Islet of Langerhans (tissue), 1 donor: ENCODE data around the gene ARID3B.
"Not testable (repeated sequence)": the region's sequence is repeated elsewhere in the genome, so short reads cannot be mapped to it uniquely, and the experiment has no call there.

Source experiments
- FAIRE-seq: peaks from one replicate; lab custom pipeline; 2011; peaks lifted over from hg19 to GRCh38; lab: Jason Lieb, UNC

ARID3B gene

GRCh38 chr15:74537736-74538135, 3.3 kb upstream of the ARID3B start:
- no peak for FAIRE-seq

DNA sequence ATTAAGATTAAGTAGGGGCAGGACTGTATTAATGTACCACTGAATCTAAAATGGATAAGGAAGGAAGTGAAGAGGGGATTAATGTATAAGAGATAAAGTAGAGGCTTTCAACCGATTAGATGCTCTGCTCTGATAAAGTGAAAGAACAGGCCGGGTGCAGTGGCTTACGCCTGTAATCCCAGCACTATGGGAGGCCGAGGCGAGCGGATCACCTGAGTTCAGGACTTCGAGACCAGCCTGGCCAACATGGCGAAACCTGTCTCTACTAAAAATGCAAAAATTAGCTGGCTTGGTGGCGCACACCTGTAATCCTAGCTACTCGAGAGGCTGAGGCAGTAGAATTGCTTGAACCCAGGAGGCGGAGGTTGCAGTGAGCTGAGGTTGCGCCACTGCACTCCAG, 1.5 kb upstream of the ARID3B start:
- FAIRE-seq, result not testable (repeated sequence)

DNA sequence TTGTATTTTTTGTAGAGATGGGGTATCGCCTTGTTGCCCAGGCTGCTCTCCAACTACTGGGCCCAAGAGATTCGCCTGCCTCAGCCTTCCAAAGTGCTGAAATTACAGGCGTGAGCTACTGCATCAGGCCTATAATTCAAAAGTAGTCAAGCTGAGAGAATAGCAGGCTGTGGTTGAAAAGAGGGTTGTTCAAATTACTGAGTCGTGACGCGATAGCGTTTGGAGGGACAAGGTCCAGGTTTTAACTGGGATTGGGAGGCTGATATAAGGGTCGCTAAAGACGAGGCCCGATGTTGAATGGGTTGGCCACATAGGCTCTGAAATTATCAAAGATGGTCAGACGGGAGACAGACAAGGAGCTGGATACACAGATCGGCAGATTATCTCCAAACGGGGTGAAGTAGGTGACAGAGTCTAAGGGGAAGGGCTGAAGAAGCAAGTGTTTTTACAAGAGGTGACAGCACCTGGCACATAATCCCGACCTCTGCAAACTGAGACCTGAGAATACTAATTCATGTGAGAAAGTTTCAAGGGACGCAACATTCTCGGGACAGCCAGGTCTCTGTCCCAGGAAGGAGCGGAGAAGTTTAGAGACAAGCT, 759 bp upstream of the ARID3B start:
- no peak for FAIRE-seq

DNA sequence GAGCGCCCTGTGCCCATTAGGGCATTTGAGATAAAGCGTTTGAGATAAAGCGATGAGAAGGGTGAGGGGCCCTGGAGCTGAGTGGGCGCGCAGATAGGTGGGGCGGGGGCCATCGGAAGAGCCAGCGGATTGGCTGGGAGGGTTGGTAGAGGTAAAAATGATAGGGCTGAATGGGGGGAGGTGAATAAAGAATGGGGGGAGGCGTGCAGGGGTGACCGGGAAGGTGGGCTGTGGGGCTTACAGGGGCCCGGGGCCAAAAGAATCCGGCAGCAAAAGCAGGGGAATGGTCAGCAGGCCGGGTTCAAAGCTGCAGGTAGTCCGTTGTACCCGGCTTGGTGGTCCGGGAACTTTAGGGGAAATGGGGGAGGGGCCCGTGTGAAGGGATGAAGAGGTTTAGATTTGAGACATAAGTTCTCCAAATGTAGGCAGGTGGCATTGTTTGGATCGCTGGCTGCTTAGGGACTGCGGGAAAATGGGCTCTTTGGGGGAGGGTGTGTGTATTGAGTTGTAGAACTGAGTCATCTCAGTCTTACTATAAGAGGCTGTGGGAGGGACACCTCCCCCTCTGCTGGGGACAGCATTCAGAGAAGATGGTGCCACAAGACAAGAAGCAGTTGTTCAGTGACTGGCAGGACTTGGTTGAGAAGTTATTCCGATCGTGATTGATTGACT, 610 bp downstream of the ARID3B start:
- no peak for FAIRE-seq

- no peak for FAIRE-seq
Observed at GRCh38 chr15:74542166-74543042, 1.4 kb downstream of the ARID3B start.

DNA sequence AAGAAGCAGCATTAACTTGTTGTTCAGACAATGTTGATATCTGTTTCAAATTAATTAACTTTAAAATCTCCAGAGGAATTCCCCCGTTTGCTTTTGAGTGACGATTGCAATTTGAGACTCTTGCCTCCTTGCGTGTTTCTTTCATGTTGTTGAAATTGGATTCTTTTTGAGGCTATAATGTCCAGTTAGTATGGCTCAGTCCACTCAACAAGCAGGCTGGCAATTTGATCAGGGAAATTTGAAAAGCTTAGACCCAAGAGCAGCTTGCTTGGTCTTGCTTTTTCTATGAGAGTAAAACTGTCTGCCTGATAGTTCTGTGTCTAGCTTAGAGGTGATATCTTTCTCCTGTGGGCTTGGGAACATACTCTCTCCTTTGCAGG, 2.0 kb downstream of the ARID3B start:
- FAIRE-seq, result no peak

DNA sequence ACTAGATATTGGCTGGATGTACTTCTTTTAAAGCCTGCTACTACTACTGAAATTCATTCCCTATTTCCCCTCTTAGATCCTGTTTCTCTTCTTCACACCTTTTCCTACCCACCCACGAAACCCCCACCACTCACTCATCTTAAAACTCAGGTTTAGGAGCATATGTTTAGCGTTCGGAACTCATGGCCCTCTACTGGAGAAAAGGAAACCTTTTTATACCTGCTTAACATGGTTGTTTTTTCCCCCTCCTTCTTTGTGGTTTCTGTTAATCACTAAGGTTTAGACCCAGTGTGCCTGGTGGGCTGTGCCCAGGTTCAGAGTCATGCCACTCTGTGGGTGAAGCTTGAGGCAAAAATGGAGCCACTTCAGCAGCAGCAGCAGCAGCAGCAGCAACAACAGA, 2.6 kb downstream of the ARID3B start:
- no peak for FAIRE-seq

DNA sequence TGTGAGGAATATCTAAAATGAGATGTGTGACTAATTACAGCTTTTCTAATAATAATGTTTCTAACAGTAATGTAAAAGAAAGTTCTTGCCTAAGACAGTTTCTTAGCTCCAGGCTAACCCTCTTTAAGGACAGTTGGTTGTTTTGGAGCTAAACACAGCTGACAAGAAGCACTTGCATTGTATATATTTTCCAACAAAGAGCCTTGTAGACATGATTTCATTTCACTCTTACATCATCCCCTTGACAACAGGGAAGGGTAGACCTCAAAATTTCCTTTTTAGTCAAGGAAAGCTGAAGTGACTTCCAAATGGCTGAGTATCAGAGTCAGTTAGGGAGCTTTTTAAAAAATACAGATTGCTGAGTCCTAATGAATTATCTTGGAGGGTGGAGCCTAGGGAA, 4.1 kb downstream of the ARID3B start:
- no peak for FAIRE-seq

- peak; percentile 68 for FAIRE-seq
Observed at GRCh38 chr15:74545776-74546656, 5.0 kb downstream of the ARID3B start.

DNA sequence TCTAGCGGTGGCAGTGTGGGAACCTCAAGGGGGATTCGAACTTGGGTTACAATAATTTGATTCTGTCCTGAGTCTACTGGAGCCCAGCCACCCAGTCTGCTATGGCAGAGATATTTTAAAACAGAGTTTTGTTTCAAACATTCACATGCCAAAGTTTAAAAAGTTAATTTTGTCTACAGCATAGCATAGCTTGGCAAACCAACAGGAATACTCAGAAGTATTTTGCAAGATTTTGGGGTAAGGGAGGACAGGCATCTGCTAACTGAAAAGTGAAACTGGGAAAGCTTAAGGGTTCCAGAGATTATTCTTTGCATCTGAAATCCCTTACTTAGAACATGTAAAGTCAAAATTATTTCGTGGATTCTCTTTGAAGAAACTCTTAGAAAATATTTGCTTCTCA, 6.6 kb downstream of the ARID3B start:
- no peak for FAIRE-seq

- FAIRE-seq, result no peak
Observed at GRCh38 chr15:74548241-74548640, 7.2 kb downstream of the ARID3B start.

GRCh38 chr15:74549816-74550215, 8.8 kb downstream of the ARID3B start:
- FAIRE-seq, result no peak

GRCh38 chr15:74551714-74552113, 10.7 kb downstream of the ARID3B start:
- FAIRE-seq, result no peak

GRCh38 chr15:74552773-74553441, 11.9 kb downstream of the ARID3B start:
- FAIRE-seq, result no peak

GRCh38 chr15:74555192-74555591, 14.2 kb downstream of the ARID3B start:
- FAIRE-seq, result no peak

DNA sequence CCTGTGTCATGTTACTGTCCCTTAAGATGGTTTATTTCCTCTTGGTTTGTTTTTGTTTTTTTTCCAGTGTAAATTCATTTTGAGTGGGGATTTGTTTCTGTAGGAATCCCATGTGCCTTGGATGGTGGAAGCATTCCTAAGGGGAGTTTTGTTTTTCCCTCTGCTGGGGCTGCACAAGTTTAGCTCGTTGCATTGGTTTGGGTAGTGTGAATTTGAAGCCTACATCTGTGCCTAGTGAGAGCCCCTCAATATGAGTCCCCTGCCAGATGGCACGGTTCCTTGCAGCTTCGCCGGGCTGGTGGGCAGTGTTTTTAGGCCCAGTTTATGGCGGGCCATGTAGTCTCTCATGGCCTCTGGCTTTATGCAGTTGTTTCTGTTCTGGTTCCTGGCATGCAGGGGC, 17.7 kb downstream of the ARID3B start:
- FAIRE-seq, result no peak

DNA sequence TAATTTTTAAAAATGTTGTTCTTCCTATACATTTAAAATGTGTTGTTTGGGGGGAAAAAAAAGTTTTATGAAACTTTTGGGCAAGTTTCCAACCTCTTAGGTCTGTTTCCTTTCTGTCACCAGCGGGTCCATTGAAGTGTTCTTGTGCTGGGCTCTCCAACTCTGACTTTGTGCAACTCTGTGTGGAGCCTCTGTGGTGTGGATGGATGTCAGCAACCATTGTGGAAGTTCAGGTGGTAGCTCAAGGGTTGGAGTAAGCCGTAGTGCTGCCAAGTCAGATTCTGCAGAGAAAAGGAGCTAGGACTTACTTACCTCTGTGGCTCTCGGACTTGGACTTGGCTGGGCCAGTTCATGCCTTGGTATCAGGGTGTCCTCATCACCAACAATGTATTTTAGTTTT, 22.4 kb downstream of the ARID3B start:
- FAIRE-seq, result no peak

- FAIRE-seq, result no peak
Observed at GRCh38 chr15:74564182-74564581, 23.2 kb downstream of the ARID3B start.

GRCh38 chr15:74565381-74566085, 24.5 kb downstream of the ARID3B start:
- FAIRE-seq, result no peak

DNA sequence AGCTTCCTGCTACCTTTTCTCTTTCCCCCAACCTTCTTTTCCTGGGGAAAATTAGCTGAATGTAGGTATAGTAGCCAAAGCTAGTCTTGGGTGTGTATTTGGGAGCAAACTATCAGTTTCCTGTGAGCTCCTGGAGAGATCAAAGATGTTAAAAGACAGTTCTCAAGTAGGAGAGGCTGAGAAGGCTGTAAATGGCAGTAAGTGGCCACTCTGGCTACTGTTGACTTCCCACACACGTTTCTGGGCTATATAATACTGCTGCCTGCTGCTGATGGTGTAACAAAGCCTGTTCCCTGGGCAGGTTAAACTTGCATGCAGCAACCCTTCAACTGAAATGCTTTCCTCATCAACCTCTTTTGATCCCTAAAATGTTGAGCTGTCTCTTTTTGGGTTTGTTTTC, 27.6 kb downstream of the ARID3B start:
- no peak for FAIRE-seq

GRCh38 chr15:74569731-74570070, 28.7 kb downstream of the ARID3B start:
- no peak for FAIRE-seq
